Esophagus (tissue), 2 donors: ENCODE results near the gene LRRC7. TPM values are rescaled to one million over a fixed set of nuclear protein-coding genes. Genes with fewer than 3 reads are reported as not detected.
"Not testable (repeated sequence)": the region's sequence is repeated elsewhere in the genome, so short reads cannot be mapped to it uniquely, and the experiment has no call there.

Experiments used
- H3K27ac ChIP-seq, 2 donors: one replicate each; pipeline ENCODE4 v1.5.1; 2013; ENCODE audit warnings: low read depth in 2 of 2, mild to moderate bottlenecking in 2 of 2, inconsistent platforms in 1 of 2, low read length in 1 of 2, moderate library complexity in 1 of 2
- H3K27me3 ChIP-seq, 2 donors: one replicate each; pipeline ENCODE4 v1.6.1; 2013; ENCODE audit warnings: low read length in 2 of 2, control low read depth in 1 of 2, mild to moderate bottlenecking in 1 of 2; ENCODE audit not compliant: insufficient read depth in 2 of 2, control insufficient read depth in 1 of 2
- H3K36me3 ChIP-seq, 2 donors: one replicate each; pipeline ENCODE4 v1.6.1; 2013; ENCODE audit warnings: low read length in 1 of 2; ENCODE audit not compliant: control insufficient read depth in 2 of 2, insufficient read depth in 2 of 2
- H3K4me1 ChIP-seq, 2 donors: one replicate each; pipeline ENCODE4 v1.6.1; 2013; ENCODE audit warnings: low read length in 1 of 2; ENCODE audit not compliant: control insufficient read depth in 2 of 2, insufficient read depth in 2 of 2
- H3K4me3 ChIP-seq, 2 donors: one replicate each; pipeline ENCODE4 v1.5.1; 2013; ENCODE audit warnings: low read length in 2 of 2, mild to moderate bottlenecking in 2 of 2, low read depth in 1 of 2, moderate library complexity in 1 of 2
- H3K9me3 ChIP-seq, 2 donors: one replicate each; pipeline ENCODE4 v1.6.1; 2013; ENCODE audit warnings: mild to moderate bottlenecking in 2 of 2, low read depth in 1 of 2, low read length in 1 of 2, moderate library complexity in 1 of 2; ENCODE audit not compliant: control insufficient read depth in 2 of 2, insufficient read depth in 1 of 2
- WGBS, 2 donors: extraction: QIAGEN DNeasy Blood & Tissue Kit; methylation state at CpG; one replicate each; pipeline ENCODE4 v1.1.7; 2013; 5-methylcytosine and 5-hydroxymethylcytosine counted together
- polyA plus RNA-seq, 2 donors: library from polyadenylated mRNA; stranded (reverse); fragments of 200-250 nt; gene quantifications; one replicate each; pipeline ENCODE4 v1.2.3, GENCODE V29; 2013
- donor health status: healthy with polysubstance abuse.
- donor health status: Bipolar disorder and iron deficiency.

LRRC7 gene
- polyA plus RNA-seq, 2 donors, result 0.07 to 0.12 TPM

GRCh38 chr1:70043804-70044203, 476.1 kb downstream of the LRRC7 start:
- no peaks in the 10 kb centered on the region for H3K36me3 ChIP-seq
- H3K27ac ChIP-seq, result no peak overlapping the region
- no peaks in the 10 kb centered on the region for H3K27me3 ChIP-seq
- no peaks in the 10 kb centered on the region for H3K4me1 ChIP-seq
- no peak overlapping the region for H3K4me3 ChIP-seq
- no peaks in the 10 kb centered on the region for H3K9me3 ChIP-seq

GRCh38 chr1:70044832-70045231, 477.1 kb downstream of the LRRC7 start:
- H3K9me3 ChIP-seq, result no peaks in the 10 kb centered on the region
- WGBS, 2 donors, result 74 to 83% methylated on average over 2 of the region's 2 CpGs

GRCh38 chr1:70045581-70045980, 477.9 kb downstream of the LRRC7 start:
- not testable (repeated sequence) for H3K27ac ChIP-seq, H3K27me3 ChIP-seq, H3K4me1 ChIP-seq, H3K4me3 ChIP-seq, H3K9me3 ChIP-seq, H3K36me3 ChIP-seq
- WGBS, 2 donors, result 93 to 96% methylated on average over 1 of the region's 1 CpG

More at GRCh38 chr1:70044832-70045231, 477.1 kb downstream of the LRRC7 start:
- H3K27me3 ChIP-seq, result no peaks in the 10 kb centered on the region
- no peaks in the 10 kb centered on the region for H3K36me3 ChIP-seq
- no peak overlapping the region for H3K27ac ChIP-seq
- no peaks in the 10 kb centered on the region for H3K4me1 ChIP-seq
- H3K4me3 ChIP-seq, result no peak overlapping the region

- H3K9me3 ChIP-seq, result no peaks in the 10 kb centered on the region
- H3K4me3 ChIP-seq, result no peak overlapping the region
- H3K27ac ChIP-seq, result no peak overlapping the region
- no peaks in the 10 kb centered on the region for H3K27me3 ChIP-seq
- H3K4me1 ChIP-seq, result no peaks in the 10 kb centered on the region
- WGBS, 2 donors, result 31 to 58% methylated on average over 1 of the region's 1 CpG
- no peaks in the 10 kb centered on the region for H3K36me3 ChIP-seq
Measured at GRCh38 chr1:70048336-70049094, 480.8 kb downstream of the LRRC7 start.

- Histone ChIP-seq H3K36me3 (no peaks in the 10 kb centered on the region), H3K4me3 (no peak overlapping the region), H3K4me1 (no peaks in the 10 kb centered on the region), H3K27ac (no peak overlapping the region), H3K27me3 (no peaks in the 10 kb centered on the region), H3K9me3 (no peaks in the 10 kb centered on the region)
- 33 to 41% methylated on average over 1 of the region's 1 CpG for WGBS, 2 donors
Measured at GRCh38 chr1:70051926-70052325, 484.2 kb downstream of the LRRC7 start.

GRCh38 chr1:70057500-70057899, 489.8 kb downstream of the LRRC7 start:
- no peaks in the 10 kb centered on the region for H3K9me3 ChIP-seq
- no peaks in the 10 kb centered on the region for H3K4me1 ChIP-seq
- no peaks in the 10 kb centered on the region for H3K27me3 ChIP-seq
- H3K27ac ChIP-seq, result no peak overlapping the region
- no peaks in the 10 kb centered on the region for H3K36me3 ChIP-seq
- no peak overlapping the region for H3K4me3 ChIP-seq

- Histone ChIP-seq H3K9me3 (no peaks in the 10 kb centered on the region), H3K4me3 (no peak overlapping the region), H3K27me3 (no peaks in the 10 kb centered on the region), H3K36me3 (no peaks in the 10 kb centered on the region), H3K27ac (no peak overlapping the region), H3K4me1 (no peaks in the 10 kb centered on the region)
Measured at GRCh38 chr1:70061231-70061630, 493.5 kb downstream of the LRRC7 start.

- Histone ChIP-seq H3K9me3 (no peaks in the 10 kb centered on the region), H3K27me3 (no peaks in the 10 kb centered on the region), H3K27ac (no peak overlapping the region)
Measured at GRCh38 chr1:70063861-70064260, 496.1 kb downstream of the LRRC7 start.

GRCh38 chr1:70066711-70067110, 499.0 kb downstream of the LRRC7 start:
- Histone ChIP-seq H3K4me1 (no peaks in the 10 kb centered on the region), H3K27me3 (no peaks in the 10 kb centered on the region), H3K4me3 (no peak overlapping the region), H3K36me3 (no peaks in the 10 kb centered on the region), H3K9me3 (no peaks in the 10 kb centered on the region), H3K27ac (no peak overlapping the region)
- WGBS, 2 donors, result 43 to 74% methylated on average over 2 of the region's 2 CpGs

More at GRCh38 chr1:70063861-70064260, 496.1 kb downstream of the LRRC7 start:
- Histone ChIP-seq H3K4me1 (no peaks in the 10 kb centered on the region), H3K4me3 (no peak overlapping the region), H3K36me3 (no peaks in the 10 kb centered on the region)

GRCh38 chr1:70071601-70072000, 503.9 kb downstream of the LRRC7 start:
- 41 to 43% methylated on average over 4 of the region's 4 CpGs for WGBS, 2 donors

More at GRCh38 chr1:70071601-70072000, 503.9 kb downstream of the LRRC7 start:
- Histone ChIP-seq H3K27me3 (no peaks in the 10 kb centered on the region), H3K36me3 (no peaks in the 10 kb centered on the region), H3K27ac (no peak overlapping the region), H3K9me3 (no peaks in the 10 kb centered on the region), H3K4me3 (no peak overlapping the region), H3K4me1 (no peaks in the 10 kb centered on the region)
